Ovary (tissue), 1 donor: Measurements from ENCODE around the gene MRPS2.

Source experiments
- EP300 ChIP-seq: sonication (generic); formaldehyde crosslinking; IDR thresholded peaks from one replicate; pipeline ENCODE4 v1.6.1; 2017; ENCODE audit warnings: antibody characterized with exemption
- POLR2A ChIP-seq: fragments of 450-650 bp; IDR thresholded peaks from one replicate; pipeline ENCODE4 v1.6.1; 2017; ENCODE audit warnings: antibody characterized with exemption, mild to moderate bottlenecking, moderate library complexity

GRCh38 chr9:135484460-135485277, 15.8 kb upstream of the MRPS2 start:
- TF ChIP-seq EP300 (no peak), POLR2A (no peak)
